H1 (cell line): ENCODE measurements around the gene PLVAP. TPM values are rescaled to one million over a fixed set of nuclear protein-coding genes. Genes with fewer than 3 reads are reported as not detected.

ENCODE experiments used
- CTCF ChIA-PET: fragments of 300-600 bp; sonication (Branson Sonifier 250); formaldehyde crosslinking; loops from one replicate; lab custom pipeline; 2021; ENCODE audit not compliant: partially characterized antibody; lab: Charles Lee
- POLR2A ChIA-PET: fragments of 300-600 bp; sonication (Branson Sonifier 250); formaldehyde crosslinking; loops from one replicate; lab custom pipeline; 2021; ENCODE audit warnings: inconsistent platforms; ENCODE audit not compliant: partially characterized antibody; lab: Charles Lee
- DNase-seq, 2 experiments: peaks; one replicate each; pipeline versions ENCODE4 v3.0.0 to v3.0.0-alpha.2; 2010 to 2022; ENCODE audit warnings: low spot score in 2 of 2, low read depth in 1 of 2, mixed read lengths in 1 of 2
- FAIRE-seq: peaks from 2 replicates; lab custom pipeline; 2011; peaks lifted over from hg19 to GRCh38; lab: Jason Lieb, UNC
- H2AFZ ChIP-seq: 2 replicates; pipeline ENCODE4 v1.8.1; 2012; ENCODE audit warnings: low read length, inconsistent platforms
- H2AK5ac ChIP-seq: 2 replicates; pipeline ENCODE4 v1.6.1; 2013; ENCODE audit warnings: low read depth, low read length
- H2BK120ac ChIP-seq: replicated peaks from 2 replicates; pipeline ENCODE3; 2013; ENCODE audit warnings: low read depth, low read length, inconsistent platforms
- H2BK12ac ChIP-seq: 2 replicates; pipeline ENCODE4 v1.6.1; 2013; ENCODE audit warnings: low read depth, low read length
- H2BK15ac ChIP-seq: 2 replicates; pipeline ENCODE4 v1.6.1; 2013; ENCODE audit warnings: low read length
- H2BK20ac ChIP-seq: 2 replicates; pipeline ENCODE4 v1.6.1; 2013; ENCODE audit warnings: low read length
- H2BK5ac ChIP-seq: 2 replicates; pipeline ENCODE4 v1.6.1; 2013; ENCODE audit warnings: low read depth, low read length
- H3K14ac ChIP-seq: 2 replicates; pipeline ENCODE4 v1.6.1; 2013; ENCODE audit warnings: inconsistent platforms; ENCODE audit not compliant: insufficient read length
- H3K18ac ChIP-seq: 2 replicates; pipeline ENCODE4 v1.6.1; 2013; ENCODE audit warnings: low read length; ENCODE audit errors: extremely low read depth
- H3K23ac ChIP-seq: 2 replicates; pipeline ENCODE4 v1.6.1; 2013; ENCODE audit warnings: inconsistent platforms; ENCODE audit not compliant: insufficient read length
- H3K23me2 ChIP-seq: 2 replicates; pipeline ENCODE4 v1.6.1; 2013; ENCODE audit warnings: low read depth, low read length
- H3K27ac ChIP-seq: 2 replicates; pipeline ENCODE4 v1.6.1; 2011; ENCODE audit warnings: low read depth, low read length, inconsistent platforms
- H3K27me3 ChIP-seq, 4 experiments: replicated peaks in 1 of 4; 1 replicate in 1 of 4; 2 replicates in 3 of 4; pipeline versions ENCODE4 v1.6.1 to v1.8.1; 2011 to 2013; ENCODE audit warnings: low read length in 3 of 4, mild to moderate bottlenecking in 3 of 4, inconsistent platforms in 2 of 4, mixed read lengths in 2 of 4, moderate library complexity in 1 of 4; ENCODE audit not compliant: control insufficient read depth in 3 of 4, insufficient read depth in 3 of 4; ENCODE audit errors: extremely low read depth in 1 of 4
- H3K36me3 ChIP-seq, 4 experiments: 2 replicates each; pipeline versions ENCODE4 v1.6.1 to v1.8.1; 2011 to 2013; ENCODE audit warnings: mild to moderate bottlenecking in 4 of 4, low read length in 3 of 4, moderate library complexity in 2 of 4, control low read depth in 1 of 4, inconsistent platforms in 1 of 4; ENCODE audit not compliant: insufficient read depth in 4 of 4, control insufficient read depth in 2 of 4
- H3K4ac ChIP-seq: replicated peaks from 2 replicates; pipeline ENCODE3; 2013; ENCODE audit warnings: low read length, low read depth, mixed read lengths, inconsistent platforms; ENCODE audit not compliant: insufficient read length
- H3K4me1 ChIP-seq, 4 experiments: replicated peaks in 1 of 4; 1 replicate in 1 of 4; 2 replicates in 3 of 4; pipeline versions ENCODE4 v1.6.1 to v1.8.1; 2011 to 2013; ENCODE audit warnings: low read length in 3 of 4, inconsistent platforms in 2 of 4, mixed read lengths in 1 of 4; ENCODE audit not compliant: insufficient read depth in 4 of 4, control insufficient read depth in 3 of 4
- H3K4me2 ChIP-seq, 2 experiments: 2 replicates each; pipeline versions ENCODE4 v1.6.1 to v1.8.1; 2011 to 2013; ENCODE audit warnings: low read depth in 2 of 2, low read length in 2 of 2, control low read depth in 1 of 2, inconsistent platforms in 1 of 2, mild to moderate bottlenecking in 1 of 2; ENCODE audit not compliant: insufficient read depth in 1 of 2
- H3K4me3 ChIP-seq, 4 experiments: fragments of 200-600, 300-600 bp in 1 of 4; sonication (generic), shearing (Covaris generic), sonication (Bioruptor Twin) in 1 of 4; 2 replicates each; pipeline versions ENCODE4 v1.5.1 to v1.8.1; 2011 to 2016; ENCODE audit warnings: low read length in 4 of 4, low read depth in 3 of 4, control low read depth in 2 of 4, inconsistent platforms in 2 of 4, mild to moderate bottlenecking in 2 of 4, mixed read lengths in 1 of 4, moderate library complexity in 1 of 4; ENCODE audit not compliant: insufficient read depth in 2 of 4; ENCODE audit errors: extremely low read depth in 1 of 4
- H3K56ac ChIP-seq: replicated peaks from 2 replicates; pipeline ENCODE3; 2013; ENCODE audit warnings: low read depth, mild to moderate bottlenecking, mixed read lengths, low read length, inconsistent platforms; ENCODE audit not compliant: insufficient read length
- H3K79me1 ChIP-seq: 2 replicates; pipeline ENCODE4 v1.6.1; 2013; ENCODE audit warnings: low read depth, low read length, control low read depth
- H3K79me2 ChIP-seq, 2 experiments: 2 replicates each; pipeline versions ENCODE4 v1.6.1 to v1.8.1; 2012 to 2013; ENCODE audit warnings: low read length in 2 of 2, mild to moderate bottlenecking in 2 of 2, inconsistent platforms in 1 of 2; ENCODE audit not compliant: insufficient read depth in 2 of 2, control insufficient read depth in 1 of 2
- H3K9ac ChIP-seq, 4 experiments: replicated peaks in 1 of 4; 1 replicate in 1 of 4; 2 replicates in 3 of 4; pipeline versions ENCODE4 v1.6.1 to v1.8.1; 2011 to 2013; ENCODE audit warnings: low read depth in 3 of 4, low read length in 3 of 4, control low read depth in 2 of 4, mild to moderate bottlenecking in 2 of 4, moderate library complexity in 2 of 4, inconsistent platforms in 1 of 4; ENCODE audit errors: extremely low read depth in 1 of 4
- H3K9me3 ChIP-seq, 2 experiments: 2 replicates each; pipeline versions ENCODE4 v1.6.1 to v1.8.1; 2012 to 2013; ENCODE audit warnings: mild to moderate bottlenecking in 2 of 2, moderate library complexity in 2 of 2, control low read depth in 1 of 2, inconsistent platforms in 1 of 2, low read depth in 1 of 2, low read length in 1 of 2, mixed read lengths in 1 of 2; ENCODE audit not compliant: insufficient read depth in 2 of 2
- H4K20me1 ChIP-seq, 2 experiments: replicated peaks in 1 of 2; 2 replicates each; pipeline versions ENCODE3 to v1.8.1; 2011 to 2013; ENCODE audit warnings: inconsistent platforms in 2 of 2, low read length in 2 of 2, mild to moderate bottlenecking in 1 of 2; ENCODE audit not compliant: insufficient read depth in 2 of 2, control insufficient read depth in 1 of 2
- H4K5ac ChIP-seq: 2 replicates; pipeline ENCODE4 v1.6.1; 2013; ENCODE audit warnings: low read length, low read depth, mixed read lengths, inconsistent platforms; ENCODE audit not compliant: insufficient read length
- H4K8ac ChIP-seq: 2 replicates; pipeline ENCODE4 v1.8.0; 2013; ENCODE audit warnings: mild to moderate bottlenecking, moderate library complexity, low read length, inconsistent platforms; ENCODE audit not compliant: insufficient read depth; ENCODE audit errors: extremely low read depth
- H4K91ac ChIP-seq: replicated peaks from 2 replicates; pipeline ENCODE3; 2013; ENCODE audit warnings: low read length, mixed read lengths, inconsistent platforms; ENCODE audit not compliant: insufficient read length
- ATF2 ChIP-seq: IDR thresholded peaks from 2 replicates; pipeline ENCODE4 v1.6.1; 2012; ENCODE audit warnings: low read length, inconsistent platforms
- ATF3 ChIP-seq: IDR thresholded peaks from 2 replicates; pipeline ENCODE4 v1.6.1; 2011; ENCODE audit warnings: low read depth, mild to moderate bottlenecking, low read length; ENCODE audit not compliant: insufficient read depth
- CHD1 ChIP-seq: IDR thresholded peaks from 2 replicates; pipeline ENCODE4 v1.6.1; 2012; ENCODE audit warnings: low read depth, low read length, improper control_type of control experiment
- EZH2 ChIP-seq: fragments of 200-600 bp; sonication (generic); IDR thresholded peaks from 2 replicates; pipeline ENCODE4 v1.7.1; 2012; ENCODE audit warnings: low read depth, mild to moderate bottlenecking, moderate library complexity, low read length, inconsistent platforms; ENCODE audit not compliant: severe bottlenecking
- GABPA ChIP-seq: IDR thresholded peaks from 2 replicates; pipeline ENCODE4 v1.6.1; 2011; ENCODE audit warnings: mild to moderate bottlenecking, low read length, moderate library complexity, borderline replicate concordance; ENCODE audit not compliant: insufficient read depth
- RXRA ChIP-seq: IDR thresholded peaks from 2 replicates; pipeline ENCODE4 v1.6.1; 2011; ENCODE audit warnings: low read depth, mild to moderate bottlenecking, low read length, moderate library complexity; ENCODE audit not compliant: insufficient read depth
- SIRT6 ChIP-seq: IDR thresholded peaks from one replicate; pipeline ENCODE4 v1.7.1; 2012; ENCODE audit warnings: low read length, inconsistent platforms
- SP1 ChIP-seq: IDR thresholded peaks from 2 replicates; pipeline ENCODE4 v1.6.1; 2011; ENCODE audit warnings: low read depth, low read length
- WGBS, 2 experiments: shearing (Covaris generic) in 1 of 2; methylation state at CpG; one replicate each; pipeline versions ENCODE4 v1.1.6 to v1.1.7; 2013 to 2015; ENCODE audit warnings: low lambda C conversion rate in 2 of 2, mixed read lengths in 2 of 2, inconsistent platforms in 1 of 2, low coverage in 1 of 2, missing lambda C conversion rate in 1 of 2; ENCODE audit not compliant: insufficient replicate concordance in 2 of 2, insufficient coverage in 1 of 2, insufficient read length in 1 of 2; ENCODE audit errors: extremely low coverage in 1 of 2, missing lambda C conversion rate in 1 of 2; 5-methylcytosine and 5-hydroxymethylcytosine counted together
- polyA plus RNA-seq, 7 experiments: library from polyadenylated mRNA; depleted of rRNA in 3 of 7; stranded (reverse) in 5 of 7; unstranded in 2 of 7; fragments of >200 nt in 5 of 7; fragments of 200-250 nt in 2 of 7; gene quantifications; 1 replicate in 5 of 7; 2 replicates in 1 of 7; 4 replicates in 1 of 7; pipeline versions ENCODE4 v1.2.1 to v1.2.3, GENCODE V29; 2011 to 2013; ENCODE audit warnings: missing spikeins in 2 of 7, mixed read lengths in 2 of 7
- total RNA-seq: library from RNA; stranded (reverse); fragmentation: NEBNext Ultra II Directional; extraction: Animal tissue kit (Norgen Biotek cat#: 25700); gene quantifications from 2 replicates; pipeline ENCODE4 v1.2.1, GENCODE V29; 2021

PLVAP gene
- total and polyA plus RNA-seq, 2 of the 8 experiments (the other 6 are each of a cell fraction or from before 2014, with no cell fraction given) = 0.32 TPM; not detected in 1

GRCh38 chr19:17318966-17319365 lies 58.2 kb downstream of the PLVAP start:
- no peak for DNase-seq
- Histone ChIP-seq H3K14ac (no peak overlapping the region), H3K4me2 (no peak overlapping the region), H2BK15ac (no peak overlapping the region), H3K56ac (no peak overlapping the region), H3K4ac (no peak overlapping the region), H2BK12ac (no peak overlapping the region), H3K4me1 (no peaks in the 10 kb centered on the region; a peak in 1 of 7 replicates), H4K91ac (no peak overlapping the region), H2BK120ac (no peak overlapping the region), H4K5ac (no peak overlapping the region), H3K27ac (no peak overlapping the region), H4K20me1 (peaks cover 2 to 3% of the 10 kb centered on the region in 2 experiments), H3K9me3 (no peaks in the 10 kb centered on the region), H2AFZ (no peak overlapping the region), H3K23ac (no peak overlapping the region), H3K79me1 (peaks cover 3% of the 10 kb centered on the region; the same call in 1 of the 2 replicates), H3K79me2 (no peaks in the 10 kb centered on the region), H4K8ac (no peak overlapping the region), H3K36me3 (peaks cover 7 to 41% (median 20%) of the 10 kb centered on the region in 4 experiments), H3K4me3 (no peak overlapping the region), H2BK20ac (no peak overlapping the region), H3K23me2 (no peaks in the 10 kb centered on the region), H3K18ac (no peak overlapping the region), H3K9ac (no peak overlapping the region), H2AK5ac (no peak overlapping the region), H3K27me3 (no peaks in the 10 kb centered on the region), H2BK5ac (no peak overlapping the region)
- 87% methylated on average over 6 of the region's 6 CpGs; no CpG with 5 or more reads in 1 of the 2 experiments for WGBS, 2 experiments
- FAIRE-seq = no peak
- TF ChIP-seq RXRA (no peak), GABPA (no peak), EZH2 (no peak), CHD1 (no peak), SP1 (no peak), SIRT6 (no peak), ATF2 (no peak), ATF3 (no peak)
- ChIA-PET CTCF (interaction anchor here (0.7 to 0.8 kb wide), 2 partner anchors 74 to 285 kb away, joined by 3 to 4 read pairs; no protein-coding TSS in a partner anchor), POLR2A (interaction anchor here (1.3 to 18.5 kb wide), 2 partner anchors 10 kb away, joined by 3 to 329 read pairs; partner anchors contain the start of genes ANO8 and DDA1)
